GM19438 (cell line): ENCODE measurements around the gene PALM3.
"Not testable (repeated sequence)": the region's sequence is repeated elsewhere in the genome, so short reads cannot be mapped to it uniquely, and the experiment has no call there.

Source experiments
- ATAC-seq: cut with Tn5 transposase; IDR thresholded peaks from one replicate; pipeline ENCODE4 v1.9.1; 2021; ENCODE audit warnings: low read depth; ENCODE audit not compliant: unreplicated experiment

Gene PALM3

GRCh38 chr19:14061081-14061749 is 661 bp downstream of the PALM3 start:
- ATAC-seq = no peak

- ATAC-seq = no peak
Observed at GRCh38 chr19:14059652-14060155, 2.2 kb downstream of the PALM3 start.

GRCh38 chr19:14059093-14059480 is 2.8 kb downstream of the PALM3 start:
- ATAC-seq = no peak

GRCh38 chr19:14058182-14059092 is 3.4 kb downstream of the PALM3 start:
- no peak for ATAC-seq

DNA sequence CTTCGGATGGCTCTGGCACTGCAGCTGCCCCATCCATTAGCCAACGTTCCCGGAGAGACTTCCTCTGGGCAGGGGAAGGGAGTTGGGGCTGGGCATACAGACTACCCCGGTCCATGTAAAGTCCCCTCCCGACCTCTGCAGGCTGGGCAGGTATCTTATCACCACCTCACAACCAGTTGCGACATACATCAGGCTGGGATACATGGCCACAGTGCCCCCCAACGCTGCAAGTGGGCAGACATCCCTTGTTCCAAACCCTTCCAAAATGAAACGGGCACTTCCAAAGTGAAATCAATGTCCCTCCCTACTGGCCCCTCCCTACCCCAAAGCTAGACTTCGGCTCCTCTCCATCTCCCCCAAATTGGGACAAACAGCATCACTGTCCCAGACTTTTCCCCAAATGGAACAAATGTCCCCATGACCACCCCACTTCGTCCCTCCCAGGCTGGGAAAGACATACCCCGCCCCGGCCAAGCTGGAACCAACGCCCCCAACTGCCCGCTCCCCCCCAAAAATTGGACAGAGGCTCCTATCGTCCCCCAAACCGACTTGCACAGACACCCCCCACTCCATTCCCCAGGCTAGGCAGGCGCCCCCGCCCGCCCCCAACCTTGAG is 5.0 kb downstream of the PALM3 start:
- no peak for ATAC-seq

DNA sequence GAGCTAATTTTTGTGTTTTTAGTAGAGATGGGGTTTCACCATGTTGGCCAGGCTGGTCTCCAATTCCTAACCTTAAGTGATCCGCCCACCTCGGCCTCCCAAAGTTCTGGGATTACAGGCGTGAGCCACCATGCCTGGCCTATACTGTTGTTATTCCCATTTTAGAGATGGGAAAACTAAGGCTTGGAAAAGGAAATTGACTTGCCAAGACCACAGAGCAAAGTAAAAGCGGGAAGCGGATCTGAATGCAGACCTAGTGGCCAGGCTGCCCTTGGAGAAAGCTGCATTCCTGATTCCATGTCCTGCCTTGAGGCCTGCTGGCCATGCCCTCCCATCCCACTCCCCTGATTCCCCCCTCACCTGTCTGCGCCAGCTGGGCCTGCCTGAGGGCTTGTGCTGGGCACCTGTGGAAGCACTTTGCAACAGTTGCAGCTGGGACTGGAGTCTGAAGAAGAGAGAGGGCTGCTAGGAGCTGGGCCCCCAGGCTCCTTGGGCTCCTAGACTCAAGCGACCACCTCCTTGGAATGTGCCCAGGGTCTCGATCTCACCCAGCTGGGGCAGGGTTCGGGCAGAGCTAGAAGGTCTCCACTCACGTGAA is 5.7 kb downstream of the PALM3 start:
- ATAC-seq = no peak

- ATAC-seq = no peak
Observed at GRCh38 chr19:14055396-14055795, 6.5 kb downstream of the PALM3 start.

GRCh38 chr19:14054721-14055120 is 7.2 kb downstream of the PALM3 start:
- no peak for ATAC-seq

GRCh38 chr19:14054099-14054498 is 7.8 kb downstream of the PALM3 start:
- no peak for ATAC-seq

- ATAC-seq = no peak
Observed at GRCh38 chr19:14053500-14053899, 8.4 kb downstream of the PALM3 start.

GRCh38 chr19:14053032-14053431 is 8.8 kb downstream of the PALM3 start:
- no peak for ATAC-seq

DNA sequence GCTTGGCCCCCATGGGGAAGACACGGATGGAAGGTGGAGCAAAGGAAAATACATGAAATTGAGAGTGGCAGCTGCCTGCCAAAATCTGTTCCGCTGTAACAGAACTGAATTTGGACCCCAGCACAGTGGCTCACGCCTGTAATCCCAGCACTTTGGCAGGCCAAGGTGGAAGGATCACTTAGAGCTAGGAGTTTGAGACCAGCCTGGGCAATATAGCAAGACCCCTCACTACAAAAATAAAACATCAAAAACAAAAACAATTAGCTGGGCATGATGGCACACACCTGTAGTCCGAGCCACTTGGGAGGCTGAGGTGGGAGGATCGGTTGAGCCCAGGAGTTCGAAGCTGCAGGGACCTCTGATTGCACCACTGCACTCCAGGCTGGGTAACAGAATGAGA is 9.4 kb downstream of the PALM3 start:
- no peak for ATAC-seq

- no peak for ATAC-seq
Observed at GRCh38 chr19:14051980-14052379, 9.9 kb downstream of the PALM3 start.

- not testable (repeated sequence) for ATAC-seq
Observed at GRCh38 chr19:14050961-14051360, 10.9 kb downstream of the PALM3 start.

DNA sequence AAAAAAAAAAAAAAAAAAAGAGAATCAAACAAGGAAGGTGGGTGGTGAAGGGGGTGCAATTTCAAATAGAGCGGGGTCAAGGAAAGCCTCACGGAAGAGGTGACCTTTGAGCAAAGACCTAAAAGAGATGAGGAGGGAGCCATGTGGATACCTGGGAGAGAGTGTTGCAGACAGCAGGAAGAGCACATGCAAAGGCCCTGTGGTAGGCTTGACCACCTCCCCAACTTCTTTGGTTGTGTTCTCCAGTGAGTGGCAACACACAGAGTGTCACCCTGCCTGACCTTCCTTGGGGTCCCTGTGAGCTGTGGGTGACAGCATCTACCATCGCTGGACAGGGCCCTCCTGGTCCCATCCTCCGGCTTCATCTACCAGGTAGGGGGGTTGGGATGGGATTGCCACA is 11.4 kb downstream of the PALM3 start:
- ATAC-seq = no peak

DNA sequence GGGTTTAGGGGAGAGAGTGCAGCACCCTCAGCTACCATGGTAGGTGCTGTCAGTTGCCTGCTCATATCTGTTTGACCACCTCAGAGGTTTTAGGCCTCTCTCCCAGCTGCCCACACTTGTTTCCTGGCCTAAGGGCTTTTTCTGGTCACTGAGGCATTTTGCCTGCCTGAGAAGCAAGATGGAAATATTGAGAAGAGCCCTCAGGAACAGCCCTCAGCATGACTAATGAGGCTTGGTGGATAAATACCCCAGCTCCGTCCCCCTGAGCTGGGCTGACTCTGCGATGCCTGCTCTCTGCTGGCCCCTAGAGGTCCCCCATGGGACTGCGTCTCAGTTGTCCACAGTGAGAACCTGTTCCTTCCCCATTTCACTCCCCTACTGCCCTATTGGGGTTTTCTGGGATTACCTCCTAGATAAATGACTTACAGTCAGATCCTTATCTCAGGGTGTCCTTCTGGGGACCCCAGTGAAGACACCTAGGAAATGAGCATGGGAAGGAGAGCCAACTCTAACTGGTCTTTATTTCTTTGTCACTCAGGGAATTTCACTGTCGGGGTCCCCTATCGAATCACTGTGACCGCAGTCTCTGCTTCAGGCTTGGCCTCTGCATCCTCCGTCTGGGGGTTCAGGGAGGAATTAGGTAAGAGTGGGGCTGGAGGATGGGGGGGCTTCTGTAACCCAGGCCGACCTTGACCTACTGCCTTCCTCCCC is 13.3 kb downstream of the PALM3 start:
- ATAC-seq = no peak

DNA sequence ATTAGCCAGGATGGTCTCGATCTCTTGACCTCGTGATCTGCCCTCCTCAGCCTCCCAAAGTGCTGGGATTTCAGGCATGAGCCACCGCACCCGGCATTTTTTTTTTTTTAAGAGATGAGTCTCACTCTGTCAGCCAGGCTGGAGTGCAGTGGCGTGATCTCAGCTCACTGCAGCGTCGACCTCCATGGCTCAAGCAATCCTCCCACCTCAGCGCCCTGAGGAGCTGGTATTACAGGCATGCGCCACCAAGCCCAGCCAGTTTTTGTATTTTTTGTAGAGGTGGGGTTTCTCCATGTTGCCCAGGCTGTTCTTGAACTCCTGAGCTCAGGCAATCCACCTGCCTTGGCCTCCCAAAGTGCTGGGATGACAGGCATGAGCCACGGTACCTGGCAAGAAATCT is 14.0 kb downstream of the PALM3 start:
- not testable (repeated sequence) for ATAC-seq

- peak; percentile 58 for ATAC-seq
Observed at GRCh38 chr19:14042659-14043608, 18.9 kb downstream of the PALM3 start.

GRCh38 chr19:14039181-14039580 is 22.7 kb downstream of the PALM3 start:
- ATAC-seq = no peak
